Mesothelial cell of epicardium (in vitro differentiated cells): ENCODE results near the gene SLPI. TPM values are rescaled to one million over a fixed set of nuclear protein-coding genes. Genes with fewer than 3 reads are reported as not detected.

ENCODE experiments used
- DNase-seq, 2 experiments: peaks; one replicate each; pipeline ENCODE4 v3.0.0; 2021; ENCODE audit warnings: low spot score in 2 of 2; ENCODE audit not compliant: unreplicated experiment in 2 of 2
- H3K27ac Mint-ChIP-seq: 2 replicates; pipeline ENCODE4 v1.8.0; 2021; ENCODE audit warnings: mixed read lengths
- H3K27me3 Mint-ChIP-seq: 2 replicates; pipeline ENCODE4 v1.8.0; 2021; ENCODE audit warnings: low read depth, mixed read lengths
- H3K36me3 Mint-ChIP-seq: 2 replicates; pipeline ENCODE4 v1.8.0; 2021; ENCODE audit warnings: mixed read lengths
- H3K4me1 Mint-ChIP-seq: 2 replicates; pipeline ENCODE4 v1.8.0; 2021; ENCODE audit warnings: mixed read lengths
- H3K4me3 Mint-ChIP-seq: 2 replicates; pipeline ENCODE4 v1.8.0; 2021; ENCODE audit warnings: mild to moderate bottlenecking, moderate library complexity, mixed read lengths
- H3K9me3 Mint-ChIP-seq: 2 replicates; pipeline ENCODE4 v1.8.0; 2021; ENCODE audit warnings: mixed read lengths
- total RNA-seq: library from RNA; stranded (reverse); gene quantifications from 3 replicates; pipeline ENCODE4 v1.2.1, GENCODE V29; 2021
- TF ChIP-seq, protein P1 (sequence below): fragments of 200-600 bp; sonication (generic); IDR thresholded peaks from one replicate; pipeline ENCODE4 v1.5.0; 2021; ENCODE audit warnings: antibody characterized with exemption; ENCODE audit not compliant: unreplicated experiment

SLPI gene
- total RNA-seq, 1 donor from 2014 or later, result not detected

DNA sequence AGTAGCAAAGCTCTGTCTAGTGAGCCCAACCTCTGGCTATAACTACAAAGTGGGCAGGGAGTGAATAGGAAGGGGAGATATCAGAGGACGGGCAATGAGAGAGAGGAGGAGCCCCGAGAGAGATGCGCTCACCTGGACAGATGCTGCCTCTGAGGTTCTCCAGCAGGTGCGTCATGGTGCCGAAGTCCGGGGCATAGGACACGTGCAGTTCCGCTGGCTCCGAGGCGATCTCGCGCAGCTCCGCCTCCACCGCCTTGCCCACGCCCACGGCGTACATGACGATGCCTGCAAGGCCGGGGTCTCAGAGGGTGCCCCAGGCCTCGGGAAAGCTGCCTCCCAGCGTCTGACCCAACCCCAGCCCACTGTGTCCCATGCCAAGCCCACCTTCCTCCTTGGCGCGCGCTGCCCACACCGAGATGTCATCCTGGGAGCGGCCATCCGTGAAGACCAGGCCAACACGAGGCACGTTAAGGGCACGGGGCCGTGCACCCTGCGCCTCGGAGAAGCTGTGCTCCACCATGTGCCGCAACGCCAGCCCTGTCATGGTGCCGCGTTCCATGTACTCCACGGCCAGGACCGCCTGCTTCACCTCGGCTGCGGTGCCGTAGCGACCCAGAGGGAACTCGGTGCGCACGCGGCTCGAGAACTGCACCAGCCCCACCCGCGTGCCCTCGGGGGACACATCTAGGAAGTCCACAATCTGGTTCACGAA is 43.6 kb upstream of the SLPI start:
- no peaks in the 10 kb centered on the region for H3K36me3 Mint-ChIP-seq
- TF ChIP-seq, protein P1, sequence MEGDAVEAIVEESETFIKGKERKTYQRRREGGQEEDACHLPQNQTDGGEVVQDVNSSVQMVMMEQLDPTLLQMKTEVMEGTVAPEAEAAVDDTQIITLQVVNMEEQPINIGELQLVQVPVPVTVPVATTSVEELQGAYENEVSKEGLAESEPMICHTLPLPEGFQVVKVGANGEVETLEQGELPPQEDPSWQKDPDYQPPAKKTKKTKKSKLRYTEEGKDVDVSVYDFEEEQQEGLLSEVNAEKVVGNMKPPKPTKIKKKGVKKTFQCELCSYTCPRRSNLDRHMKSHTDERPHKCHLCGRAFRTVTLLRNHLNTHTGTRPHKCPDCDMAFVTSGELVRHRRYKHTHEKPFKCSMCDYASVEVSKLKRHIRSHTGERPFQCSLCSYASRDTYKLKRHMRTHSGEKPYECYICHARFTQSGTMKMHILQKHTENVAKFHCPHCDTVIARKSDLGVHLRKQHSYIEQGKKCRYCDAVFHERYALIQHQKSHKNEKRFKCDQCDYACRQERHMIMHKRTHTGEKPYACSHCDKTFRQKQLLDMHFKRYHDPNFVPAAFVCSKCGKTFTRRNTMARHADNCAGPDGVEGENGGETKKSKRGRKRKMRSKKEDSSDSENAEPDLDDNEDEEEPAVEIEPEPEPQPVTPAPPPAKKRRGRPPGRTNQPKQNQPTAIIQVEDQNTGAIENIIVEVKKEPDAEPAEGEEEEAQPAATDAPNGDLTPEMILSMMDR, result no peak
- H3K4me1 Mint-ChIP-seq, result peaks cover 1% of the 10 kb centered on the region
- DNase-seq, result no peak
- peaks cover 16% of the 10 kb centered on the region for H3K27me3 Mint-ChIP-seq
- no peak overlapping the region for H3K4me3 Mint-ChIP-seq
- no peaks in the 10 kb centered on the region for H3K9me3 Mint-ChIP-seq
- no peak overlapping the region for H3K27ac Mint-ChIP-seq

DNA sequence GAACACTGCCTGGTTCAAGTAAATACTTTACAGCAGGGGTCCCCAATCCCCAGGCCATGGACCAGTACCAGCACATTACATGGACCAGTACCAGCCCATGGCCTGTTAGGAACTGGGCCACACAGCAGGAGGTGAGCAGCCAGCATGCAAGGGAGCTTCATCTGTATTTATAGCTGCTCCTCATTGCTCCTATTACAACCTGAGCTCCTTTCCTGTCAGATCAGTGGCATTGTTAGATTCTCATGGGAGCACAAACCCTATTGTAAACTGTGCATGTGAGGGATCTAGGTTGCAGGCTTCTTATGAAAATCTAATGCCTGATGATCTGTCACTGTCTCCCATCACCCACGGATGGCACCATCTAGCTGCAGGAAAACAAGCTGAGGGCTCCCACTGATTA is 40.3 kb upstream of the SLPI start:
- H3K27ac Mint-ChIP-seq, result no peak overlapping the region
- no peaks in the 10 kb centered on the region for H3K9me3 Mint-ChIP-seq
- TF ChIP-seq, protein P1, result no peak
- H3K4me1 Mint-ChIP-seq, result no peaks in the 10 kb centered on the region
- H3K36me3 Mint-ChIP-seq, result no peaks in the 10 kb centered on the region
- peaks cover 36% of the 10 kb centered on the region for H3K27me3 Mint-ChIP-seq
- no peak overlapping the region for H3K4me3 Mint-ChIP-seq
- DNase-seq, result no peak

DNA sequence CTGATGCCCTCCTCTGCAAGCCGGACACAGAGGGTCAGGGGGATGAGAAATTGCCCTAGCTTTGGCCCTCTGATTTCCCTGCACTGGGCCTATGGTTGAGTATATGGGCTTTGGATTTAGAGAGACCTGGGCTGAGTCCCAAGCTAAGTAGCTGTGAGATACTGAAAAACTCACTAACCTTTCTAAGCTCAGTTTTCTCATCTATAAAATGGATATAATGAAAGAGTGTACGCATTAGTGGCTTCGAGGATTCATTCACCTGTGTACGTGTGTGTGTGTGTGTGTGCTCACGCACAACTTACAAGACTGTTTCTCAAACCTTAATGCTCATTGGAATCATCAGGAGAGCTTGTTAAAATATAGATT is 39.6 kb upstream of the SLPI start:
- Mint-ChIP-seq H3K9me3 (no peaks in the 10 kb centered on the region), H3K36me3 (no peaks in the 10 kb centered on the region), H3K27ac (no peak overlapping the region), H3K4me3 (peak overlapping the region; percentile 63), H3K4me1 (no peaks in the 10 kb centered on the region), H3K27me3 (peaks cover 39% of the 10 kb centered on the region)
- TF ChIP-seq, protein P1, result no peak
- DNase-seq, result no peak

DNA sequence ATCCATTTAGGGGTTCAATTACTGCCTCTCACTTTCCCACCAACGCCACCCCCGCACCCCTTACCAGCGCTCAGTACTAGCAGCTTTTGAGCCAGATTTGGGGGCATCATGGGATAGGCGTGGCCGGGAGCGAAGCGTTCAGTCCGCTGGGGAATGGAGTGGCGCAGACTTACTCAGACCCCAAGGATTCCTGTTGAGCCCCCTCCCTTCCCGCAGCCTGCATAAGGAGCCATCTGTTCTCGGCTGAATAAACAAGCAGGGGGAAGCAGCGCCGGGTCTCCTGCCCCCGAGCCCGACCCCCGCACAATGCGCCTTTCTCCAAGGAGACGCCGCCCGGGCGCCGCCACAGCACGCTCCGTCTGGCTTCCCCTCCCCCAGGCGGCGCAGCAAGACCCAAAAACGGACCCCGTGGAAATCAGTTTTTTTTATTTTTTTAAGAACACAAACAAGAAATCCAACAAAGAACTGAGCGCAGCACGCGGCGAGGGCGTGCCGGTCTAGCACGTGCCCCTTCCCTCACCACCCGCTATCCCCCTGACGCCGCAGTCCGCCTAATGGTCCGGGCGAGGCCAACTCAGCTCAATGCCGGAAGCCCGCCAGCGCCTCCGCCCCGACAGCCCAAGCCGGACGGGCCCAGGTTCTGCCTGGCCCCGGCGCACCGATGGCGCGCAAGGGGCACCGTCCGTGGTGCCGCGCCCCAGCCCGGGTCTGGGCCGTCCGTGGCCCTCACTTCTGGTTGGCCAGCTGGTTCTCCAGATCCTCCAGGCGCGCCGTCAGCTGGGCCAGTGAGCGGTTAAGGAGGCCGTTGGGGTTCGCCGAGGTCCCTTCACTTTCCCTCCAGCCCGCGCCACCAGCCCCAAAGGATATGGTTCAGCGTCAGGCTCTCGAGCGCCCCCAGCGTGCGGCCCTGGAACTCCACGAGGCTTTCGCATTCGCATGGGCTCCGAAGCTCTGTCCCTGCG is 39.0 kb upstream of the SLPI start:
- TF ChIP-seq, protein P1, result peak; percentile 94
- DNase-seq, result peak; percentile 66 to 89
- H3K27me3 Mint-ChIP-seq, result peaks cover 46% of the 10 kb centered on the region
- H3K36me3 Mint-ChIP-seq, result no peaks in the 10 kb centered on the region
- peak overlapping the region; percentile 63 for H3K4me3 Mint-ChIP-seq
- H3K4me1 Mint-ChIP-seq, result no peaks in the 10 kb centered on the region
- H3K27ac Mint-ChIP-seq, result peak overlapping the region; percentile 16
- H3K9me3 Mint-ChIP-seq, result no peaks in the 10 kb centered on the region

DNA sequence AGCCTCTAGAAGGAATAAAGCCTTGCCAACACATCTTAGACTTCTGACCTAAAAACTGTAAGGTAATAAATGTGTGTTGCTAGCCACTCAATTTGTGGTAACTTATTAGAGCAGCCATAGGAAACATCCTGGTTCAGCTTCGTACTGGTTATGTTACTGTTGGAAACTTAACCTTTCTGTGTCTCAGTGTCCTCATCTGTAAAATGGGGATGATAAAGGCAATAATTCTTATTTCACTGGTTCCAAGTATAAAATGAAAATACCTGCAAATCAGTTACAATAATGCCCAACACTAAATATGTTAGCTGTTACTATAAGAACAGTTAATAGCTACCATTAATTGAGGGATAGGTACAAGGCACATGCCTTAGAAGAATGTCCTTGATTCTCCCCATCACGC is 38.0 kb upstream of the SLPI start:
- Mint-ChIP-seq H3K36me3 (no peaks in the 10 kb centered on the region), H3K27ac (no peak overlapping the region), H3K9me3 (no peaks in the 10 kb centered on the region), H3K4me1 (no peaks in the 10 kb centered on the region), H3K27me3 (peaks cover 48% of the 10 kb centered on the region), H3K4me3 (peak overlapping the region; percentile 63)
- TF ChIP-seq, protein P1, result no peak
- no peak for DNase-seq
